ENCODE measurements around the gene OSBPL1A. TPM values are rescaled to one million over a fixed set of nuclear protein-coding genes. Genes with fewer than 3 reads are reported as not detected.

The OSBPL1A gene
- total and polyA plus RNA-seq, 2 donors from 2014 or later = 27.0 to 40.3 TPM

GRCh38 chr18:24204904-24205303 is 192.7 kb downstream of the OSBPL1A start:
- Histone ChIP-seq H3K9ac (ENCODE audit: low read length in 3 of 3) (no peak overlapping the region), H3K36me3 (ENCODE audit: control insufficient read depth in 2 of 3, insufficient read depth in 3 of 3, low read length in 3 of 3) (no peaks in the 10 kb centered on the region), H3K27ac (ENCODE audit: low read depth in 2 of 2, low read length in 2 of 2) (no peak overlapping the region), H3K27me3 (ENCODE audit: control insufficient read depth, insufficient read depth, low read length) (no peaks in the 10 kb centered on the region), H3K9me3 (ENCODE audit: control insufficient read depth in 2 of 3, insufficient read depth in 1 of 3, low read length in 3 of 3) (no peaks in the 10 kb centered on the region), H3K4me1 (ENCODE audit: control insufficient read depth in 2 of 3, insufficient read depth in 2 of 3, low read depth in 1 of 3, low read length in 3 of 3) (no peaks in the 10 kb centered on the region), H3K4me3 (ENCODE audit: low read length in 3 of 3) (no peak overlapping the region)
- FAIRE-seq (no peak), DNase-seq (no peak)
- intact Hi-C loops (cut with DNase I) = no loop called here
- TF ChIP-seq CTCF (IDR thresholded peaks at IDR 0.05; ENCODE audit: borderline replicate concordance, extremely low read depth, insufficient read depth) = no peak

GRCh38 chr18:24201699-24202687 is 195.6 kb downstream of the OSBPL1A start:
- H3K27ac ChIP-seq (ENCODE audit: low read depth in 2 of 2, low read length in 2 of 2) = no peak overlapping the region
- no peaks in the 10 kb centered on the region for H3K27me3 ChIP-seq (ENCODE audit: control insufficient read depth, insufficient read depth, low read length)
- H3K4me1 ChIP-seq (ENCODE audit: control insufficient read depth in 2 of 3, insufficient read depth in 2 of 3, low read depth in 1 of 3, low read length in 3 of 3) = no peaks in the 10 kb centered on the region
- H3K4me3 ChIP-seq (ENCODE audit: low read length in 3 of 3) = no peak overlapping the region
- intact Hi-C loops (cut with DNase I) = no loop called here
- no peak for FAIRE-seq
- H3K9ac ChIP-seq (ENCODE audit: low read length in 3 of 3) = no peak overlapping the region
- no peaks in the 10 kb centered on the region for H3K9me3 ChIP-seq (ENCODE audit: control insufficient read depth in 2 of 3, insufficient read depth in 1 of 3, low read length in 3 of 3)
- peak in 2 of 5 donors; percentile 33 to 41 for DNase-seq
- no peaks in the 10 kb centered on the region for H3K36me3 ChIP-seq (ENCODE audit: control insufficient read depth in 2 of 3, insufficient read depth in 3 of 3, low read length in 3 of 3)
- no peak for TF ChIP-seq CTCF (IDR thresholded peaks at IDR 0.05; ENCODE audit: borderline replicate concordance, extremely low read depth, insufficient read depth)

- no peak for DNase-seq
- no peaks in the 10 kb centered on the region for H3K27me3 ChIP-seq (ENCODE audit: control insufficient read depth, insufficient read depth, low read length)
- no peak for TF ChIP-seq CTCF (IDR thresholded peaks at IDR 0.05; ENCODE audit: borderline replicate concordance, extremely low read depth, insufficient read depth)
- no peak overlapping the region for H3K27ac ChIP-seq (ENCODE audit: low read depth in 2 of 2, low read length in 2 of 2)
- H3K4me1 ChIP-seq (ENCODE audit: control insufficient read depth in 2 of 3, insufficient read depth in 2 of 3, low read depth in 1 of 3, low read length in 3 of 3) = no peaks in the 10 kb centered on the region
- no peaks in the 10 kb centered on the region for H3K9me3 ChIP-seq (ENCODE audit: control insufficient read depth in 2 of 3, insufficient read depth in 1 of 3, low read length in 3 of 3)
- intact Hi-C loops (cut with DNase I) = no loop called here
- no peak overlapping the region for H3K9ac ChIP-seq (ENCODE audit: low read length in 3 of 3)
- H3K4me3 ChIP-seq (ENCODE audit: low read length in 3 of 3) = no peak overlapping the region
- no peak for FAIRE-seq
- no peaks in the 10 kb centered on the region for H3K36me3 ChIP-seq (ENCODE audit: control insufficient read depth in 2 of 3, insufficient read depth in 3 of 3, low read length in 3 of 3)
Observed at GRCh38 chr18:24200494-24201290, 196.9 kb downstream of the OSBPL1A start.

Data from kidney (tissue), 14 donors.